ENCODE measurements around the gene HPSE.
"Not testable (repeated sequence)": the region's sequence is repeated elsewhere in the genome, so short reads cannot be mapped to it uniquely, and the experiment has no call there.

The HPSE gene

GRCh38 chr4:83335701-83336100 is 1.1 kb upstream of the HPSE start:
- DNase-seq (ENCODE audit: low read depth in 2 of 2, low spot score in 1 of 2) = no peak

GRCh38 chr4:83331956-83332355 is 2.7 kb downstream of the HPSE start:
- DNase-seq (ENCODE audit: low read depth in 2 of 2, low spot score in 1 of 2) = no peak

- DNase-seq (ENCODE audit: low read depth in 2 of 2, low spot score in 1 of 2) = no peak
These were observed 5.0 kb downstream of the HPSE start for GRCh38 chr4:83329521-83330110.

GRCh38 chr4:83328521-83329187 is 6.0 kb downstream of the HPSE start:
- DNase-seq (ENCODE audit: low read depth in 2 of 2, low spot score in 1 of 2) = no peak

- no peak for DNase-seq (ENCODE audit: low read depth in 2 of 2, low spot score in 1 of 2)
These were observed 8.1 kb downstream of the HPSE start for GRCh38 chr4:83326546-83326945.

- not testable (repeated sequence) for DNase-seq (ENCODE audit: low read depth in 2 of 2, low spot score in 1 of 2)
These were observed 9.3 kb downstream of the HPSE start for GRCh38 chr4:83325306-83325705.

- DNase-seq (ENCODE audit: low read depth in 2 of 2, low spot score in 1 of 2) = no peak
These were observed 11.5 kb downstream of the HPSE start for GRCh38 chr4:83323136-83323535.

- DNase-seq (ENCODE audit: low read depth in 2 of 2, low spot score in 1 of 2) = no peak
These were observed 14.1 kb downstream of the HPSE start for GRCh38 chr4:83320548-83320947.

- DNase-seq (ENCODE audit: low read depth in 2 of 2, low spot score in 1 of 2) = no peak
These were observed 16.0 kb downstream of the HPSE start for GRCh38 chr4:83318666-83319065.

GRCh38 chr4:83317671-83318070 is 17.0 kb downstream of the HPSE start:
- no peak for DNase-seq (ENCODE audit: low read depth in 2 of 2, low spot score in 1 of 2)

GRCh38 chr4:83316459-83317165 is 18.0 kb downstream of the HPSE start:
- DNase-seq (ENCODE audit: low read depth in 2 of 2, low spot score in 1 of 2) = no peak

GRCh38 chr4:83315341-83315870 is 19.2 kb downstream of the HPSE start:
- DNase-seq (ENCODE audit: low read depth in 2 of 2, low spot score in 1 of 2) = no peak

GRCh38 chr4:83308672-83309071 is 26.0 kb downstream of the HPSE start:
- DNase-seq (ENCODE audit: low read depth in 2 of 2, low spot score in 1 of 2) = no peak

- no peak for DNase-seq (ENCODE audit: low read depth in 2 of 2, low spot score in 1 of 2)
These were observed 26.7 kb downstream of the HPSE start for GRCh38 chr4:83307920-83308319.

GRCh38 chr4:83305187-83305586 is 29.5 kb downstream of the HPSE start:
- no peak for DNase-seq (ENCODE audit: low read depth in 2 of 2, low spot score in 1 of 2)

- no peak for DNase-seq (ENCODE audit: low read depth in 2 of 2, low spot score in 1 of 2)
These were observed 36.9 kb downstream of the HPSE start for GRCh38 chr4:83297548-83298260.

GRCh38 chr4:83293305-83294046 is 41.2 kb downstream of the HPSE start:
- DNase-seq (ENCODE audit: low read depth in 2 of 2, low spot score in 1 of 2) = no peak

GRCh38 chr4:83290059-83290774 is 44.4 kb downstream of the HPSE start:
- DNase-seq (ENCODE audit: low read depth in 2 of 2, low spot score in 1 of 2) = not testable (repeated sequence)

- not testable (repeated sequence) for DNase-seq (ENCODE audit: low read depth in 2 of 2, low spot score in 1 of 2)
These were observed 46.3 kb downstream of the HPSE start for GRCh38 chr4:83288381-83288780.

- no peak for DNase-seq (ENCODE audit: low read depth in 2 of 2, low spot score in 1 of 2)
These were observed 49.6 kb downstream of the HPSE start for GRCh38 chr4:83285055-83285407.

Data from stimulated activated CD8-positive, alpha-beta memory T cell treated with anti-CD3 and anti-CD28 coated beads, Interleukin-4, amount 100 ng/mL, for 1 hour (primary cell).